Osteocyte (in vitro differentiated cells): ENCODE data around the gene TBC1D1. TPM values are rescaled to one million over a fixed set of nuclear protein-coding genes. Genes with fewer than 3 reads are reported as not detected.

Source experiments
- DNase-seq: peaks from one replicate; pipeline ENCODE4 v3.0.0; 2021; ENCODE audit warnings: mixed read lengths; ENCODE audit not compliant: unreplicated experiment; ENCODE audit errors: extremely low spot score
- H3K27ac Mint-ChIP-seq: one replicate; pipeline ENCODE4 v1.8.0; 2021; ENCODE audit warnings: mild to moderate bottlenecking, mixed read lengths; ENCODE audit not compliant: unreplicated experiment
- H3K27me3 Mint-ChIP-seq: one replicate; pipeline ENCODE4 v1.8.0; 2021; ENCODE audit warnings: mixed read lengths; ENCODE audit not compliant: unreplicated experiment
- H3K36me3 Mint-ChIP-seq: one replicate; pipeline ENCODE4 v1.8.0; 2021; ENCODE audit warnings: mixed read lengths; ENCODE audit not compliant: unreplicated experiment
- H3K4me1 Mint-ChIP-seq: one replicate; pipeline ENCODE4 v1.8.0; 2021; ENCODE audit warnings: mixed read lengths; ENCODE audit not compliant: unreplicated experiment
- H3K4me3 Mint-ChIP-seq: one replicate; pipeline ENCODE4 v1.8.0; 2021; ENCODE audit warnings: mild to moderate bottlenecking, moderate library complexity, mixed read lengths; ENCODE audit not compliant: unreplicated experiment
- H3K9me3 Mint-ChIP-seq: one replicate; pipeline ENCODE4 v1.8.0; 2021; ENCODE audit warnings: mixed read lengths; ENCODE audit not compliant: unreplicated experiment
- total RNA-seq: library from RNA; stranded (reverse); gene quantifications from 2 replicates; pipeline ENCODE4 v1.2.1, GENCODE V29; 2021
- TF ChIP-seq, protein P1 (sequence below): fragments of 200-600 bp; sonication (generic); IDR thresholded peaks from 2 replicates; pipeline ENCODE4 v1.5.0; 2021; ENCODE audit warnings: antibody characterized with exemption, mild to moderate bottlenecking, moderate library complexity

TBC1D1 gene
- total RNA-seq, 1 donor from 2014 or later, result 46.2 TPM

DNA sequence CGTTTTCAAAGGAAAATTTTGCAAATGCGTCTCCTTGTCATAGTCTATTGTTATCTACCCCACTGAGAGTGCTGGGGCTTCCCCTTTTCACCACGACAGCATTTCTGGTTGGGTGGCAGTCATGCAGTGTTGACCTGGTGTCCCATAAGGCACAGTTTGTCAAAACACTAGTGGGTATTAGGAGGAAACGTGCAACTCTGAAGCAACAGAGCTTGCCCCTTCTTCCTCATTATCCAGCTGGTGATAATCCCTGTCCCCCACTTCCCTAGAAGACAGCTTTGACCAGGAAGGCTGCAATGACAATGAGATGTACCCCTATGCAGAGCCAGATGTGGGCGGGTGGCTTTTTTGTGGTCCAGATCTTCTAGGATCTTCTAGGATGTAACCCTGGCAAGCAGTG, 1.8 kb downstream of the TBC1D1 start:
- H3K36me3 Mint-ChIP-seq, result no peaks in the 10 kb centered on the region
- no peaks in the 10 kb centered on the region for H3K9me3 Mint-ChIP-seq
- H3K27me3 Mint-ChIP-seq, result peaks cover 54% of the 10 kb centered on the region
- no peak overlapping the region for H3K27ac Mint-ChIP-seq
- H3K4me1 Mint-ChIP-seq, result peaks cover 11% of the 10 kb centered on the region
- no peak for DNase-seq
- H3K4me3 Mint-ChIP-seq, result no peak overlapping the region
- TF ChIP-seq, protein P1, sequence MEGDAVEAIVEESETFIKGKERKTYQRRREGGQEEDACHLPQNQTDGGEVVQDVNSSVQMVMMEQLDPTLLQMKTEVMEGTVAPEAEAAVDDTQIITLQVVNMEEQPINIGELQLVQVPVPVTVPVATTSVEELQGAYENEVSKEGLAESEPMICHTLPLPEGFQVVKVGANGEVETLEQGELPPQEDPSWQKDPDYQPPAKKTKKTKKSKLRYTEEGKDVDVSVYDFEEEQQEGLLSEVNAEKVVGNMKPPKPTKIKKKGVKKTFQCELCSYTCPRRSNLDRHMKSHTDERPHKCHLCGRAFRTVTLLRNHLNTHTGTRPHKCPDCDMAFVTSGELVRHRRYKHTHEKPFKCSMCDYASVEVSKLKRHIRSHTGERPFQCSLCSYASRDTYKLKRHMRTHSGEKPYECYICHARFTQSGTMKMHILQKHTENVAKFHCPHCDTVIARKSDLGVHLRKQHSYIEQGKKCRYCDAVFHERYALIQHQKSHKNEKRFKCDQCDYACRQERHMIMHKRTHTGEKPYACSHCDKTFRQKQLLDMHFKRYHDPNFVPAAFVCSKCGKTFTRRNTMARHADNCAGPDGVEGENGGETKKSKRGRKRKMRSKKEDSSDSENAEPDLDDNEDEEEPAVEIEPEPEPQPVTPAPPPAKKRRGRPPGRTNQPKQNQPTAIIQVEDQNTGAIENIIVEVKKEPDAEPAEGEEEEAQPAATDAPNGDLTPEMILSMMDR, result no peak

- Mint-ChIP-seq H3K4me3 (no peak overlapping the region), H3K9me3 (no peaks in the 10 kb centered on the region), H3K4me1 (peaks cover 11% of the 10 kb centered on the region), H3K27me3 (peaks cover 57% of the 10 kb centered on the region), H3K27ac (no peak overlapping the region), H3K36me3 (no peaks in the 10 kb centered on the region)
- TF ChIP-seq, protein P1, result no peak
- DNase-seq, result no peak
Observed at GRCh38 chr4:37893164-37893563, 2.3 kb downstream of the TBC1D1 start.

DNA sequence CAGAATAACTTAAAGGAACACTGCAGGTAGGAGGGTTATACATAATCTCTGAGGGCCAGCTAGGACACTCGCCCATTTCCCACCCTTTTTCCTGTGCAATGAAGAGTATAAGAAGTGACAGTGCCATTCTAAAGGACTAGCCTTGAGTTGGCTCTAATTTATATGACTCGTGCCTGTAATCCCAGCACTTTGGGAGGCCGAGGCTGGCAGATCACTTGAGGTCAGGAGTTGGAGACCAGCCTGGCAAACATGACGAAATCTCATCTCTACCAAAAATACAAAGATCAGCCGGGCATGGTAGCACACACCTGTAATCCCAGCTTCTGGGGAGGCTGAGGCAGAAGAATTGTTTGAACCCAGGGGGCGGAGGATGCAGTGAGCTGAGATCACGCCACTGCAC, 4.4 kb downstream of the TBC1D1 start:
- H3K4me3 Mint-ChIP-seq, result no peak overlapping the region
- TF ChIP-seq, protein P1, result no peak

DNA sequence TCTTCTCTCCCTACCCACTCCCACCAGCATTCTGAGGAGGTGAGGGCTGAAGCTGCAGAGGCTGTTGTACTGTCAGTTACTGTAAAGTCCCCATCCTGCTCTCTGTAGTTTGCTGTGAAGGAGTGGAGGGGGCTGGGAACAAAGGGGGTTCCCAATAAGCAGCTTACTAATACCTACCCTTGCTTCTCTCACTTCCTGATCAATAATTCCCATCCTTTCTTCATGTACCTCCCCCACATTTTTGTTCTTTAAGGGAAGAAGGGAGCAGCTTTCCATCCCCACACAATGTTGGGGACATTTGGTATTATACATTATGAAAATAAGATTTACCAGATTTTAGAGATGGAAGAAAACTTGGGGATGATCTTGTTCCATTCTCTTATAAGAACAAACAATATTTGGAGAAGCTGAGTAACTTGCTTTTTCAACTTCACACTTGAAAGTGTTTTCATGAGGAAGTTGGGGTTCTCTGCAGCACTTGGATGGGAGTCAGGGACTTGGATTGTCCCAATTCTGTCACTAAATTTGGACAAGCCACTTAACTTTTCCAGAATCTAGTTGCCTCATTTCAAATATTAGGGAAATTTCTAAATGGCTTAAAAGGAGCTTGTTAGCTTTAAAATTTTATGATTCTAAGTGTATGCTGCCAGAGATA, 5.4 kb downstream of the TBC1D1 start:
- no peak overlapping the region for H3K4me3 Mint-ChIP-seq
- H3K27ac Mint-ChIP-seq, result no peak overlapping the region
- H3K27me3 Mint-ChIP-seq, result peaks cover 67% of the 10 kb centered on the region
- TF ChIP-seq, protein P1, result no peak
- H3K36me3 Mint-ChIP-seq, result no peaks in the 10 kb centered on the region
- peaks cover 5% of the 10 kb centered on the region for H3K4me1 Mint-ChIP-seq
- no peaks in the 10 kb centered on the region for H3K9me3 Mint-ChIP-seq
- DNase-seq, result no peak

More for the DNA sequence above, 4.4 kb downstream of the TBC1D1 start:
- no peak for DNase-seq
- Mint-ChIP-seq H3K27me3 (peaks cover 63% of the 10 kb centered on the region), H3K27ac (no peak overlapping the region), H3K4me1 (peaks cover 6% of the 10 kb centered on the region), H3K9me3 (no peaks in the 10 kb centered on the region), H3K36me3 (no peaks in the 10 kb centered on the region)

- Mint-ChIP-seq H3K36me3 (no peaks in the 10 kb centered on the region), H3K27ac (no peak overlapping the region), H3K9me3 (no peaks in the 10 kb centered on the region), H3K4me1 (no peaks in the 10 kb centered on the region), H3K4me3 (no peak overlapping the region), H3K27me3 (peaks cover 58% of the 10 kb centered on the region)
- DNase-seq, result no peak
- TF ChIP-seq, protein P1, result no peak
Observed at GRCh38 chr4:37902212-37902611, 11.3 kb downstream of the TBC1D1 start.
